ENCODE measurements around the gene PLEKHG5.
"Not testable (repeated sequence)": the region's sequence is repeated elsewhere in the genome, so short reads cannot be mapped to it uniquely, and the experiment has no call there.

The PLEKHG5 gene

DNA sequence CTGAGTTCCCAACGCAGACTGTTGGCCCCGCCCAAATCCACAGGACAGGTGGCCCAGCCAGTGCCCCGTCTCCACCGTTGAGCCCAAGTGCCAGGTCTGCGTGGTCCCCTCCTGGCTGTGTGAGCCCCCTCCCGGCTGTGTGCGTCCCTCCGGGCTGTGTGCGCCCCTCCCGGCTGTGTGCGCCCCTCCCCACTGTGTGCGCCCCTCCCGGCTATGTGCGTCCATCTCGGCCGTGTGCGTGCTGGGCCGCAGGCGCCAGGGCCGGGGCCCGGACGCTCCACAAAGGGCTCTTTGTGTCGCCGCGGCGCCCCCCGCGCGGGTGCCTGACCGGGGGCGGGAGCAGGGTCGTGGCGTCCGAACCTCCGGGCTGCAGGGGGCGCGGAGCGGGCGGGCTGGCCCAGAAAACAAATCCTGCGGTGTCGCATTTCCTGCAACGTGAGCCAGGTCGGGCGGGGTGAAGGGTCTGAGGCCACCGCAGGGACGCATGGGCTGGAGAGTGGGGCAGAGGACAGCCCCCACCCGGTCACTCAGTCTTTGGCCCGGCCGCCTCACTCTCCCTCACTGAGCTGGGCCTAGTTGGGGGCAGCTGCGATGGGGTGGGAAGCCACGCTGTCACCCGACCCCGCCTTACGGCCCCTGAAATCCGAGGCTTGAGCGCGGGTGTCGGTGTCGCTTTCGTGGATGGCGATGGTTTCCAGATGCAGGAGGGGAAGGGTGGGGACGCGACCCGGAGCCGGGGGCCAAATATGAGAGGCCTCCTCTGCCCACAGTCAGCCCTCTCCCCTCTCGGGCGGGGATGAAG, 44.2 kb downstream of the PLEKHG5 start:
- Mint-ChIP-seq H3K9me3 (no peaks in the 10 kb centered on the region), H3K4me3 (peak overlapping the region; percentile 62), H3K4me1 (peaks cover 41% of the 10 kb centered on the region), H3K27ac (no peak overlapping the region), H3K27me3 (ENCODE audit: low read depth, poor library complexity) (peaks cover 53% of the 10 kb centered on the region), H3K36me3 (ENCODE audit: low read depth) (no peaks in the 10 kb centered on the region)
- DNase-seq = peak; percentile 74
- TF ChIP-seq, protein P1, sequence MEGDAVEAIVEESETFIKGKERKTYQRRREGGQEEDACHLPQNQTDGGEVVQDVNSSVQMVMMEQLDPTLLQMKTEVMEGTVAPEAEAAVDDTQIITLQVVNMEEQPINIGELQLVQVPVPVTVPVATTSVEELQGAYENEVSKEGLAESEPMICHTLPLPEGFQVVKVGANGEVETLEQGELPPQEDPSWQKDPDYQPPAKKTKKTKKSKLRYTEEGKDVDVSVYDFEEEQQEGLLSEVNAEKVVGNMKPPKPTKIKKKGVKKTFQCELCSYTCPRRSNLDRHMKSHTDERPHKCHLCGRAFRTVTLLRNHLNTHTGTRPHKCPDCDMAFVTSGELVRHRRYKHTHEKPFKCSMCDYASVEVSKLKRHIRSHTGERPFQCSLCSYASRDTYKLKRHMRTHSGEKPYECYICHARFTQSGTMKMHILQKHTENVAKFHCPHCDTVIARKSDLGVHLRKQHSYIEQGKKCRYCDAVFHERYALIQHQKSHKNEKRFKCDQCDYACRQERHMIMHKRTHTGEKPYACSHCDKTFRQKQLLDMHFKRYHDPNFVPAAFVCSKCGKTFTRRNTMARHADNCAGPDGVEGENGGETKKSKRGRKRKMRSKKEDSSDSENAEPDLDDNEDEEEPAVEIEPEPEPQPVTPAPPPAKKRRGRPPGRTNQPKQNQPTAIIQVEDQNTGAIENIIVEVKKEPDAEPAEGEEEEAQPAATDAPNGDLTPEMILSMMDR (IDR thresholded peaks at IDR 0.05) = no peak

DNA sequence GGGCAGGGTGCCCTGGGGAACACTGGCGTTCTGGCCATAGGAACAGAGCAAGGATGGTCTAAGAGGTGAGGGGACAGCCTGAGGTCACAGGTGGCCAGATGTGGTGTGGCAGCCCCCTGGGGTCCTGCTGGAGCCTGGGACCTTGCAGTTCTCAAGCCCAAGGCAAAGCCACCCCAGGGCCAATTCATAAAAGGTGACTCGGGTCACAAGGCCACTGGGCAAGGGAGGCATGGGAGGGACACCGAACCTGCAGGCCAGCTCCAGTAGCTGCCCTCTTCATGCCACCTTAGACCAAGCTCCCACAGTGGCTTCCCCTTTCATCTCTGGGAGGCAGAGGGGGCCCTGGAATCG, 44.8 kb downstream of the PLEKHG5 start:
- no peak for DNase-seq
- no peaks in the 10 kb centered on the region for H3K9me3 Mint-ChIP-seq
- TF ChIP-seq, protein P1 (IDR thresholded peaks at IDR 0.05) = no peak
- peak overlapping the region; percentile 63 for H3K4me3 Mint-ChIP-seq
- peaks cover 41% of the 10 kb centered on the region for H3K4me1 Mint-ChIP-seq
- H3K27ac Mint-ChIP-seq = no peak overlapping the region
- peaks cover 59% of the 10 kb centered on the region for H3K27me3 Mint-ChIP-seq (ENCODE audit: low read depth, poor library complexity)
- no peaks in the 10 kb centered on the region for H3K36me3 Mint-ChIP-seq (ENCODE audit: low read depth)

DNA sequence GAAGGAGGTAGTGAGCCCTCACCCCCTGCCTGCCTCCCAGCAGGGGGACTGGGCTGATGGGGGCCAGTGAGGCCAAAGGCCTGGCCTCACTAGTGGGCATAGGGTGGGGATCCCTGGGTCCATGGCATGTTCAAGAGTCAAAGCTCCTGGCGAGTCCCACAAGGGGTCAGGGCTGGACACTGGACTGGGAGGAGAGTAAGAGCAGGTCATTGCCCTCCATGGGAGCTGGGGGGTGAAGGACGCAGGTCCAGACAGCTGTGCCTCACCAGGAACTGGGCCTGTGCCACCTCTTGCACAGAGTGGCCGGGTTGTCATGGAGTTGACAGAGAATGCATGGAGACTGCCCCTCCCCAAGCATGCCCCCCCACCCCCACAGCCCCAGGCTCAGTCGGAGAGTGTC, 45.5 kb downstream of the PLEKHG5 start:
- H3K9me3 Mint-ChIP-seq; H3K27ac Mint-ChIP-seq; DNase-seq; H3K4me3 Mint-ChIP-seq; H3K36me3 Mint-ChIP-seq (ENCODE audit: low read depth): not testable (repeated sequence)
- peaks cover 40% of the 10 kb centered on the region for H3K4me1 Mint-ChIP-seq
- peaks cover 64% of the 10 kb centered on the region for H3K27me3 Mint-ChIP-seq (ENCODE audit: low read depth, poor library complexity)

DNA sequence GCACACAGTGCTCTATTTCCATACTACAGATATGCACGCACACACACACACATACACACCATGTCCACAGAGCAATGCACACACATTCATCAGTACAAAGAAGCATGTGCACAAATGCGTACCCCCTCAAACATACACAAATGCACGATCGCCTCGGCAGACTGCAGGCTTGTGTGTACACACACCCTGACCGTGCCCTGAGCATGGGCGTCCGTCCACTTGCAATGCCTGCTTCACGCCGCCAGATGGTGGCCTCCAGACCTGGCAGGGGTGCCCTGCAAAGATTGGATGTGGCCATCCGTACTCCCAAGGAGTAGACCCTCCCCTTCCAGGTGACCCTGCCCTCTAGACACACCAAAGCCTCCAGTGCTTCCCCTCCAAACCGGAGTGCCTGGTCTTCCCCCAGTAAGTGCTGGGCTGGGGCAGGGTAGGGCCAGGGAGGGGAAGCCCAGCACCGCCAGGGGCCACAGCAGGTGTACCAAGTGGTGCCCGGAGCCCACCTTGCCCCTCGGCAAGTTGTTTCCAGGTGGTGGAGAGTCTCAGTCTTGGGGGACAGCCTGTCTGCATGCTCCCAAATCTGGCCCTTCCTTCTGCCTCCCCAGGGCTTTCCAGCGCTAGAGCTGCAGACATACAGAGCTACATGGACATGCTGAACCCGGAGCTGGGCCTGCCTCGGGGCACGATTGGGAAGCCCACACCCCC, 46.3 kb downstream of the PLEKHG5 start:
- peak overlapping the region; percentile 13 for H3K4me3 Mint-ChIP-seq
- peaks cover 65% of the 10 kb centered on the region for H3K27me3 Mint-ChIP-seq (ENCODE audit: low read depth, poor library complexity)
- TF ChIP-seq, protein P1 (IDR thresholded peaks at IDR 0.05) = peak; percentile 56
- DNase-seq = no peak
- no peaks in the 10 kb centered on the region for H3K9me3 Mint-ChIP-seq
- no peak overlapping the region for H3K27ac Mint-ChIP-seq
- H3K36me3 Mint-ChIP-seq (ENCODE audit: low read depth) = no peaks in the 10 kb centered on the region
- H3K4me1 Mint-ChIP-seq = peaks cover 33% of the 10 kb centered on the region

DNA sequence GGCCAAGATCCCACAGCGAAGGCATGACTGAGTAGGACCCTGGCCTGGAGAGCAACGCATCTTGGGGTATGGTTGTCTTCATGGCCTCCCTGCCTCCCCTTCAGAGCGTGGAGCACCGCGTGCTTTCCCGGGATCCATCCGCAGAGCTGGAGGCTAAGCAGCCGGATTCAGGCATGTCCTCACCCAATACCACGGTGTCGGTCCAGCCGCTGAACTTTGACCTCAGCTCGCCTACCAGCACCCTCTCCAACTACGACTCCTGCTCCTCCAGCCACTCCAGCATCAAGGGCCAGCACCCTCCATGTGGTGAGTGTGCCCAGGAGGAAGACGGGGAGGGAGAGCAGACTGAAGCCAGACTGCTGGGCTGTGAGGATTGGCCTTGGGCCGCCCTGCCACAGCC, 47.1 kb downstream of the PLEKHG5 start:
- H3K27ac Mint-ChIP-seq = no peak overlapping the region
- peaks cover 28% of the 10 kb centered on the region for H3K4me1 Mint-ChIP-seq
- no peaks in the 10 kb centered on the region for H3K9me3 Mint-ChIP-seq
- TF ChIP-seq, protein P1 (IDR thresholded peaks at IDR 0.05) = no peak
- DNase-seq = no peak
- H3K36me3 Mint-ChIP-seq (ENCODE audit: low read depth) = no peaks in the 10 kb centered on the region
- H3K4me3 Mint-ChIP-seq = no peak overlapping the region
- H3K27me3 Mint-ChIP-seq (ENCODE audit: low read depth, poor library complexity) = peaks cover 64% of the 10 kb centered on the region

DNA sequence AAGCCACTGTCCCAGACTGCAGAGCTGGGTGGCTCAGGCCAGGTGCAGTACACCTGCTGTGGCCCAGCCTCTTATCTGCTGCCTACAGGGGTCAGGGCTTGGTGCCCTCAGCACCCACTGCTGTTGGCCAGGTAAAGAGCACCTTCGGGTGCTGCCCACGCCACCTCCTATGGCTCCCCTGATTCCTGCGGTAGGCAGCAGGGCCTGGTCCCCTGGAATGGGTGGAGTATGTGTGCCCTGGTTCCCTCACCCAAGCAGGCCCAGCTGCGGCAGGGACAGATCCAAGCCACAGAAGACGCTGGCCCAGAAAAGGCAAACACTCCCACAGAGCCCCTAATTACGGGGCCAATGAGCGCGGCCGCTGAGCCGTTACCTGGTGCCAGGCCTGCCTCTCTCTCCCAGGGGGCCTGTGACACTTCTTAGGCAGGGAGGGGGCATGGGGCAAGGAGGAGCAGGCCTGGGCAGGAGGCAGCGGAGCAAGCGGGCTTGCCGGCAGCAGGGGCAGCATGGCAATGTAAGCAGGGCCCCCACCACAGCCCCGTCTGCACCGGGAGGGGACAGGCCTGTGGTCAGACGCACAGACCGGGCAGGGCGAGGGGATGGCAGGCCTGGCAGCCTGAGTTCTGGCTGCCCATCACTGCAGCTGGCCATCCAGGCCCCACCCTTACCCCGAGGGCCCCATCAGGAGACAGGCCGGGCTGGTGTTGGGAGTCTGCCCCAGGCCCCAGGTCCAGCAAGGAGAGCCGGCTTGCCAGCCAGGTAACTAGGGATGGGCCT, 47.9 kb downstream of the PLEKHG5 start:
- no peak overlapping the region for H3K4me3 Mint-ChIP-seq
- H3K27me3 Mint-ChIP-seq (ENCODE audit: low read depth, poor library complexity) = peaks cover 65% of the 10 kb centered on the region
- H3K27ac Mint-ChIP-seq = no peak overlapping the region
- H3K36me3 Mint-ChIP-seq (ENCODE audit: low read depth) = no peaks in the 10 kb centered on the region
- peaks cover 29% of the 10 kb centered on the region for H3K4me1 Mint-ChIP-seq
- TF ChIP-seq, protein P1 (IDR thresholded peaks at IDR 0.05) = no peak
- DNase-seq = no peak
- no peaks in the 10 kb centered on the region for H3K9me3 Mint-ChIP-seq
